GM13976 (cell line): Measurements from ENCODE around the gene RTKN.

ENCODE experiments used
- DNase-seq: peaks from one replicate; pipeline ENCODE4 v3.0.0; 2012; ENCODE audit warnings: low spot score
- CTCF ChIP-seq: IDR thresholded peaks from 2 replicates; pipeline ENCODE4 v1.5.1; 2012; ENCODE audit warnings: borderline replicate concordance, mild to moderate bottlenecking; ENCODE audit not compliant: insufficient read depth; ENCODE audit errors: extremely low read depth, missing control alignments, control extremely low read depth
- in situ Hi-C: fragments of 300-500 bp; cut with MboI; formaldehyde crosslinking; loops from one replicate; pipeline ENCODE4 v1.12.0; 2022; ENCODE audit warnings: low sequenced_read_pairs, mixed read lengths, inconsistent platforms; ENCODE audit not compliant: unreplicated experiment

Gene RTKN

DNA sequence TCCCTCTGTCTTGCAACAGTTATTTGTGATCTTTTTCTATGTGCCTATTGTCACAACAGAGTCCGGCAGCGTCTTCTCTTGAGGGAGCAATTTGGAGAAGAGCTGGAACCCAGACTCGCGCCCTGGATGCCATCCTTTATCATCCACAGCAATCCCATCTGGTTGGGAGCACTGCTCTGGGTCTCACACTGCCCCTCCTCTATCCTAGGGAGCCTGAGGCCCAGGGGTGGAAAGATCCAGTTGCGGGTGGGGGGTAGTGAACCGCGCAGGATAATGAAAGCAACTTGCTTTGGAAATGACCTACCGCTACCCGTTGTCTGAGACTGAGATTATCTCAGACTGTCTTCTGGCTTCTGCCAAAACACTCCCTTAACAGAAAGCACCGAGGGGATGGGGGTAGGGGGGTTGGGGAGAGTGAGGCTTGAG lies 17.2 kb upstream of the RTKN start:
- in situ Hi-C loops = no loop called here
- DNase-seq = no peak

GRCh38 chr2:74458132-74458937 lies 16.6 kb upstream of the RTKN start, which contains the start of gene WBP1:
Gene WBP1, plus strand, starts transcription at chr2:74458438. Its CDS starts 165 bp downstream, at chr2:74458603.
- peak; percentile 95 for DNase-seq
- TF ChIP-seq CTCF = no peak
- in situ Hi-C loops = no loop called here

More for the DNA sequence above, 17.2 kb upstream of the RTKN start:
- TF ChIP-seq CTCF = no peak

GRCh38 chr2:74457549-74458131 lies 15.9 kb upstream of the RTKN start:
- in situ Hi-C loops = no loop called here
- no peak for TF ChIP-seq CTCF

GRCh38 chr2:74457129-74457548 lies 15.4 kb upstream of the RTKN start:
- no peak for DNase-seq
- in situ Hi-C loops = no loop called here
- no peak for TF ChIP-seq CTCF

More at GRCh38 chr2:74457549-74458131, 15.9 kb upstream of the RTKN start:
- DNase-seq = peak; percentile 81

DNA sequence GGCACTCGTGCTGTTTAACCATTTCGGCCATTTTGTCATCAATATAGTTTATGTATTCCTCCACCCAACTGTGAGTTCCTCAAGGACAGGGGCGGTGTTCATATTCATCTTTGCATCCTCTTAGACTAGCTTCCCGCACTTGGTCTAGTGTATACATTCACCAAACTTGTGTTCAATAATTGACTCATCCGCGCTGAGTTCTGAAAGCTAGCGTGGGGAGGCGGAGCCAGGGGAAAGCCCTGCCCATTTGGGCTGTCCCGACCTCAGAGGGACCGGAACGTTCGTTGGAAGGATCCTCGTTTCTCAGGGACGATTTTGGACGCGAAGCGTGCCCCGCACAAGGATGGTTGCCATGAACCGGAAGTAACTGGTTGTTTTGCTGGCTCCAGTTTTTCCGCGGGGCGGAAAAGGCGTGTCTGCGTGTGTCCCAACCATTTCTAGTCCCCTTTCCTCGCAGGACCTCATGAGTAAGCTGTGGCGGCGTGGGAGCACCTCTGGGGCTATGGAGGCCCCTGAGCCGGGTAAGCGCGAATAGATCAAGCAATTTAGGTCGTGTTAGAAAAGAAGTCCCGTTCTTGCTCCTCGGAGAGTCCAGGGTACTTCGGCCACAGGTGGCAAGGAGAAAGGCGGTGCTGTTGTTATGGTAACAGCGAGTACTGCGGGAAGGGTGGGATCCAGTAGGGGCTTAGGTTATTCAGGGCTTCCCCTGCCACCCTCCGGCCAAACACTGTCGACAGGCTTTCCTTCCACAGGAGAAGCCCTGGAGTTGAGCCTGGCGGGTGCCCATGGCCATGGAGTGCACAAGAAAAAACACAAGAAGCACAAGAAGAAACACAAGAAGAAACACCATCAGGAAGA lies 13.1 kb upstream of the RTKN start, which contains the start of gene INO80B:
Gene INO80B, plus strand, starts transcription at position 434 of the 858 bp plus-strand sequence. Its CDS starts 30 bp downstream, at position 464.
- peak; percentile 88 for DNase-seq
- TF ChIP-seq CTCF = no peak
- in situ Hi-C loops = no loop called here

DNA sequence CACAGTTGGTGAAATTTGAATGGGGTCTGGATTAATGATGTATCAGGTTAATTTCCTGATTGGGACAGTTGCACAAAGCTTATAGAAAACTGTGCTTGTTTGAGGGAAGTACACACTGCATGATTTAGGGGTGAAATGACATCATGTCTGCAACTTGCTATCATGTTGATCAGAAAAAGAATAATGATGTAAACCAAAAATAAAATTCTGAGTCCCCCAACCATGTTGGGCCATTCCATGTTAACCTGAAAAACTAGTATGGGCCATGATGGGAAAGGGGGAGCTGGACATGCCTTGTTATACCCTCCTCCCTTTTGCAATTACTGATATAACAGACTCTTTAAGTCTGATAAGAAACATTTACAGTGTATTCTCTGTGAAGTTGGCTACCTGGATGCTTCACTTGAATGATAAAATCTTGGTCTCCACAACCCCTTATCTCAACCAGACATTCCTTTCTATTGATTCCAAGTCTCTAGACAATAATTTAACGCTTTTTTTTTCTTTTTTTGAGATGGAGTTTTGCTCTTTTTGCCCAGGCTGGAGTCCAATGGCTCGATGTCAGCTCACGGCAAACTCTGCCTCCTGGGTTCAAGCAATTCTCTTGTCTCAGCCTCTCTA lies 8.9 kb upstream of the RTKN start:
- DNase-seq = no peak
- no peak for TF ChIP-seq CTCF
- in situ Hi-C loops = no loop called here
